Cardiac fibroblast (primary cell): ENCODE results near the gene SBSN.

Experiments used
- DNase-seq, 2 donors: peaks; one replicate each; pipeline versions ENCODE4 v3.0.0 to v3.0.0-alpha.2; 2010; ENCODE audit warnings: low read depth in 2 of 2
- H3K4me3 ChIP-seq, 2 donors: replicated peaks in 1 of 2; 1 replicate in 1 of 2; 2 replicates in 1 of 2; pipeline ENCODE4 v1.5.1; 2011; ENCODE audit warnings: low read depth in 2 of 2, low read length in 2 of 2, mild to moderate bottlenecking in 2 of 2, moderate library complexity in 1 of 2
- TF ChIP-seq, protein P1 (sequence below): IDR thresholded peaks from one replicate; pipeline ENCODE4 v1.5.1; 2011; ENCODE audit warnings: low read depth, mild to moderate bottlenecking, low read length, inconsistent platforms

The SBSN gene

GRCh38 chr19:35546532-35546931, 18.4 kb upstream of the SBSN start:
- H3K4me3 ChIP-seq, result peak overlapping the region; percentile 90 to 94
- DNase-seq, result no peak
- TF ChIP-seq, protein P1, sequence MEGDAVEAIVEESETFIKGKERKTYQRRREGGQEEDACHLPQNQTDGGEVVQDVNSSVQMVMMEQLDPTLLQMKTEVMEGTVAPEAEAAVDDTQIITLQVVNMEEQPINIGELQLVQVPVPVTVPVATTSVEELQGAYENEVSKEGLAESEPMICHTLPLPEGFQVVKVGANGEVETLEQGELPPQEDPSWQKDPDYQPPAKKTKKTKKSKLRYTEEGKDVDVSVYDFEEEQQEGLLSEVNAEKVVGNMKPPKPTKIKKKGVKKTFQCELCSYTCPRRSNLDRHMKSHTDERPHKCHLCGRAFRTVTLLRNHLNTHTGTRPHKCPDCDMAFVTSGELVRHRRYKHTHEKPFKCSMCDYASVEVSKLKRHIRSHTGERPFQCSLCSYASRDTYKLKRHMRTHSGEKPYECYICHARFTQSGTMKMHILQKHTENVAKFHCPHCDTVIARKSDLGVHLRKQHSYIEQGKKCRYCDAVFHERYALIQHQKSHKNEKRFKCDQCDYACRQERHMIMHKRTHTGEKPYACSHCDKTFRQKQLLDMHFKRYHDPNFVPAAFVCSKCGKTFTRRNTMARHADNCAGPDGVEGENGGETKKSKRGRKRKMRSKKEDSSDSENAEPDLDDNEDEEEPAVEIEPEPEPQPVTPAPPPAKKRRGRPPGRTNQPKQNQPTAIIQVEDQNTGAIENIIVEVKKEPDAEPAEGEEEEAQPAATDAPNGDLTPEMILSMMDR, result no peak

DNA sequence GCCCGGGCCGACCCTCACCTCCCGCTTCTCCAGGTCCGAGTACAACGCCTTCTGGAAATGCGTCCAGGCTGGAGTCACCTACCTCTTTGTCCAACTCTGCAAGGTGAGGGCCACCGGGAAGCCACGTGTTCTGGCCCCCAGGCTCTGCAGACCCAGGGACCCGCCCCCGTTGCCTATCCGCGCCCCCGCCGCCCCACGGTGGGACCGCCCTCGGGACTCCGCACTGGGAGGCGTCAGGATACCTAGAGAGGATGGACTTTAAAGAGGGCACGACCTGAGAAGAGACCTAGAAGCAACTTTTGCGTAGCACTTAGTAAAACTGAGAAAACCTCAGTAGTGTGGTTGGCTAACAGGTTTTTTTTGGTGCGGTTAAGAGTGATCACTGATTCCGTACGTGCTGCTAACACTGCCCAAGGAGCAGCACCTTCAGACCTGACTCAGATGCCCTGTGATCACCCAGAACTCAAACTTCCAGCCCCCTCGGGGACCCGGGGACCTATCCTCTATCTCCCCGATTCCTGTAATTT, 17.8 kb upstream of the SBSN start:
- H3K4me3 ChIP-seq, result peak overlapping the region; percentile 90 to 94
- TF ChIP-seq, protein P1, result no peak
- peak; percentile 26 to 31 for DNase-seq

- TF ChIP-seq, protein P1, result no peak
- DNase-seq, result peak; percentile 82 to 90
Observed at GRCh38 chr19:35545001-35545854, 17.1 kb upstream of the SBSN start, which contains the start of gene TMEM147. Gene TMEM147, plus strand, starts transcription at chr19:35545626. Its CDS starts 114 bp downstream, at chr19:35545740.

GRCh38 chr19:35544110-35544802, 16.1 kb upstream of the SBSN start:
- TF ChIP-seq, protein P1, result no peak
- no peak for DNase-seq
- peak overlapping the region; percentile 90 to 94 for H3K4me3 ChIP-seq

More at GRCh38 chr19:35545001-35545854, 17.1 kb upstream of the SBSN start, which contains the start of gene TMEM147:
- peak within 1 kb of the TSS; percentile 90 to 94 for H3K4me3 ChIP-seq

DNA sequence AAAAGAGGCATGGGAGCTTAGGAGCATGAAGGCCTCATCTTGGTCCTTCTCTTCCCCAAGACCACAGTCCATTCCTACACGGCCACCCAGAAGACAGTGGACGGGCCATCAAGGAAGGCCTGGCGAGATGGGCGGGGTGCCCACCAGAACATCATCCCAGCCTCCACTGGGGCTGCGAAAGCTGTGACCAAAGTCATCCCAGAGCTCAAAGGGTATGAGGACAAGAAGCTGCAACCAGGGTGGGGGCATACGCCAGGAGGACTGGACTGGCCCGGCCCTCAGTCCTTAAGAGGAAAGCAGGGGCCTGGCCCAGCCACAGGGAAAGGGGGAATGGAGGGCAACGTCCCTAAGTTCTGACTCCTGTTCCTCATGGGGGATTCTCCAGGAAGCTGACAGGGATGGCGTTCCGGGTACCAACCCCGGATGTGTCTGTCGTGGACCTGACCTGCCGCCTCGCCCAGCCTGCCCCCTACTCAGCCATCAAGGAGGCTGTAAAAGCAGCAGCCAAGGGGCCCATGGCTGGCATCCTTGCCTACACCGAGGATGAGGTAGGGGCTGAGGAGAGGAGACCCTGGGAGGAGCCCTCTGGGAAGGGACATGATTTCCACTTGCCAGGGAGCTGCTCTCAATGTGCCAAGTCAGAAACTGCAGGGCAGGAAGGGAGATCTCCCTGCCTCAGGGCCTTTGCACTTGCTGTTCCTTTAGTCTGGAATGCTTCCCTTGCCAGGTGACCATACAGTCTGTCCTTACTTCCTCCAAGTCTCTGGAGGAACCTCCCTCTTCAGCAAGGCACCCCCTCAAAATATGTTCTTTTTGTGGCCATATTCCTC, 15.4 kb upstream of the SBSN start:
- H3K4me3 ChIP-seq, result no peak overlapping the region
- no peak for DNase-seq
- TF ChIP-seq, protein P1, result no peak

DNA sequence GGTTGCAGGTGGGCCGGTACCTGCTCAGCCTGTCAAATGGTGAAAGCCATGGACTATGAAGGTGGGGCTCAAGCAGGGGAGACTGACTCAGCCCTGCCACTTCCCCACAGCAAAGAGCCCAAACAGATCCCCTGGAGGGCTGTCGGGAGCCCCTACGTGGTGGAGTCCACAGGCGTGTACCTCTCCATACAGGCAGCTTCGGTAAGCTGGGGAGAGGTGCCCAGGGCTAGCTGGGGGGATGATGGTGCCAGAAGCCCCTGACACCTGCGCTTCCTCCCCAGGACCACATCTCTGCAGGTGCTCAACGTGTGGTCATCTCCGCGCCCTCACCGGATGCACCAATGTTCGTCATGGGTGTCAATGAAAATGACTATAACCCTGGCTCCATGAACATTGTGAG, 14.1 kb upstream of the SBSN start:
- H3K4me3 ChIP-seq, result no peak overlapping the region
- no peak for DNase-seq
- TF ChIP-seq, protein P1, result no peak
